Hematopoietic multipotent progenitor cell treated with erythropoietin and hydrocortisone succinate and interleukin-3 and kit ligand, for 4 days (in vitro differentiated cells): ENCODE data around the gene PTGES.
"Not testable (repeated sequence)": the region's sequence is repeated elsewhere in the genome, so short reads cannot be mapped to it uniquely, and the experiment has no call there.

ENCODE experiments used
- DNase-seq: peaks from one replicate; pipeline ENCODE4 v3.0.0-alpha.2; 2015

PTGES gene, protein sequence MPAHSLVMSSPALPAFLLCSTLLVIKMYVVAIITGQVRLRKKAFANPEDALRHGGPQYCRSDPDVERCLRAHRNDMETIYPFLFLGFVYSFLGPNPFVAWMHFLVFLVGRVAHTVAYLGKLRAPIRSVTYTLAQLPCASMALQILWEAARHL

DNA sequence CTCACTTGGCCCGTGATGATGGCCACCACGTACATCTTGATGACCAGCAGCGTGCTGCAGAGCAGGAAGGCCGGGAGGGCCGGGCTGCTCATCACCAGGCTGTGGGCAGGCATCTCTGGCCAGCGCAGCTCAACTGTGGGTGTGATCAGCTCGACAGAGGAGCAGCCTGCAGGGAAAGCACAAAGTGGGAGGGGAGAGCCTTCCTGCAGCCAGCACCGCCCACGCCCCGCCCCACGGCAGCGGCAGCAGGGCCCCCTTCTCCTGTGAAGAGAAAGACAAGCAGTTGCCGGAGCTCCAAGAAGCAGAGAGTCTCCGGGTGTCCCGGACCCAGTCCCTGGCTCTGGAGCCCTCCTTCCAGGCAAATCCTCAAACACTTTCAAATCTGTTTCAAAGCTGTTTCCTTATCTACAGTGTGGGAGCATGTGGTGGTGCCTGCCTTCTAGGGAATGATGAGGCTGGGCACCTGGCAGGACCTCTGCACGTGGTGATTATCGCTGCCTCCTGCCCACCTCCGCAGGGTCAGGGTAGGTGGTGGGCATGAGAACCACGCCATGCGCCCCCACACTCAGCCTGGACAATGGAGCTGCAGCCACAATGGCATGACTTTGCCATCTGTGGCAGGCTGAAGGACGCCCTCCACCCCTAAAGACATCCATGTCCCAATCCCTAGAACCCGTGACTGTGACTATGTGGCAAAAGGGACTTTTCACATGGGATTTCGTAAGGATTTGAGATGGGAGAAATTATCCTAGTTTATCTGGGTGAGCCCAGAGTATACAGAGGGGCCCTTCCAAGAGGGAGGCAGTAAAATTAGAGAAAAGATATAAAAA is at the start of gene PTGES:
TSS of gene PTGES (minus strand) at position 143 of the 830 bp plus-strand sequence. CDS start at position 113, 30 bp downstream.
- peak; percentile 75 for DNase-seq

DNA sequence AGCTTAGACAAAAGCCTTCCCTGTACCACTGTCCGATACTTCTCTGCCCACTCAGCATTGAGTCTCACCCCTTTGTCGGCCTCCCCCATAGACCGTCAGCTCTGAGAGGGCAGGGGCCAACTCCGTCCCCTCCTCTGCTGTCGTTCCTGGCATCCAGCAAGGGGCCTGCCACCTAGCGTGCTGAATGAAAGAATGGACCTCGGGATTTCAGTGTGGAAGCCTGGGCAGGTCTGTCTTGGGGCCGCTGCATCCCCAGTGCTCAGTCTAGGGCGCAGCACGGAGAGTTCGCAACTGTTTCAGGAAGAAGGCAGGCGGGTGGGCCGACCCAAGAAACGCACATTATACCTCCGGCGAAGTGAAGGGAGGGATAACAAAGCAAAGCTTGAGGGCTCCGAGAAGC is 48.7 kb upstream of the PTGES start:
- no peak for DNase-seq

DNA sequence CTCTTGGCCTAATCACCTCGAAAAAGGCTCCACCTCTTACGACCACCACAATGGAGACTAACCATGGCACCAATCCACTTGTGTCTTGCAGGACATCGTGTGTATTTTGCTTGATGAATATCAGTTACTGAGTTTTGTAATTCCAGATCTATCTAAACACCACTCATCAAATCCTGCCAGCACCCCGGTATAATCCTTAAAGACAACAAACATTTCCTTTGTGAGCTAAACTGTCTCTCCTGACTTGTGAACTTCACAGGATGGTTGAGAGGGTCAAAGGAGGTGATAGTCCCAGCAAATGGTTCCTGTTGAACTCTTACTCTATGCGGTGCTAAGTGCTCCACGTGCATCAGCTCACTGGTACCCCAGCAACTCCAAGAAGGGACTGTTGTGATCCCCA is 46.1 kb upstream of the PTGES start:
- no peak for DNase-seq

DNA sequence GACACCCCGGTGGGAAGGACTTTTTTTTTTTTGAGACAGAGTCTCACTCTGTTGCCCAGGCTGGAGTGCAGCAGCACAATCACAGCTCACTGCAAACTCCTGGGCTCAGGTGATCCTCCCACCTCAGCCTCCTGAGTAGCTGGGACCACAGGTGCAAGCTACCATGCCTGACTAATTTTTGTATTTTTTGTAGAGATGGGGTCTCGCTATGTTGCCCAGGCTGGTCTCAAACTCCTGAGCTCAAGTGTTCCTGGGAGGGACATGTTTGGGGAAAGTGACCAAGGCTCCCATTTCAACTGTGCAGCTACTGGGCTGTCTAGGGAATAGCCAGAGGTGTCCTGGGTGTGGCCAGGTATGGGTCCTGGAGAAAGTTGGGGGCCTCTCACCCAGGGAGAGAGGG is 43.2 kb upstream of the PTGES start:
- DNase-seq = not testable (repeated sequence)

DNA sequence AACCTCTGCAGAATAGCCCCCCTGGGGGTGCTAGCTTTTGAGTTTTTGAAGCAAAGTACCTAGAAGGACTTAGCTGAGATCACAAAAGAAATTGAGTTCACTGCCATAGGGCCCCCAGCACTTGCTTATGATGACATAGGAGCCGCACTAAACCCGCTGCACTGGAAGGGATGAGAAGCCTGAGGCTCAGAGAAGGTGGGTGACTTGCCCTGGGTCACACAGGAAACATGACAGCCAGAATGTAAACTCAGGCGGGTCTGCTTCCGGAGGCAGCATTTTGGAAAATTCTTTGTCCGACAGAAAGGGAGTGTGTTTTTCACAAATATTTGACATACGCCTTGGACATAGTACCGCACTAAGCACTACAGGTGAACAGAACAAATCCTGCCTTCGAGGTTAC is 41.7 kb upstream of the PTGES start:
- DNase-seq = no peak

DNA sequence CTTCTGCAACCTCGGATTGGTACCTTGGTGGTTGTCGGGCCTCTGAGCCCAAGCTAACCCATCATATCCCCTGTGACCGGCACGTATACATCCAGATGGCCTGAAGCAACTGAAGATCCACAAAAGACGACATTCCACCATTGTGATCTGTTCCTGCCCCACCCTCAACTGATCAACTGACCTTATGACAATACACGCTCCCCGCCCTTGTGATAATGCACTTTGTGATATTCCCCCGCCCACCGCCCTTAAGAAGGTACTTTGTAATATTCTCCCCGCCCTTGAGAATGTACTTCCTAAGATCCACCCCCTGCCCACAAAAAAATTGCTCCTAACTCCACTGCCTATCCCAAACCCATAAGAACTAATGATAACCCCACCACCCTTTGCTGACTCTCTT is 33.6 kb upstream of the PTGES start:
- DNase-seq = peak; percentile 29

DNA sequence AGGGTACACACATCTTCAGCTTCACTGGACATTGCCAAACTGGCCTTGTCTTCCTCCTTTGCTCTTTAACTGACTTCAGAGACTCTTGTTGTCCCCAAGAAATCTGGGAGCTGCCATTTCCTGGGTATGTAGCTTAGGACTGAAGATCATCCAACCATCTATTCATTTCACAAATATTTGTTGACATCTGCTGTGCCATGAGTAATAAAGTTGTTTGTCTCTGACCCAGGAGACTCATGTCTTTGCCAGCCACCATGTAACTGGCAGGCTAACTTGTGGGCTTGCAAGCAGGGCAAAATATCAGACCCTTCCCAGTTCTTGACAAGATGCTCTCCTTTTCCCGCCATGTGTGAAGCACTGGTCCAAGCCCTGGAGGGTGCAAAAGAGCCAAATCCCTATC is 33.0 kb upstream of the PTGES start:
- no peak for DNase-seq

DNA sequence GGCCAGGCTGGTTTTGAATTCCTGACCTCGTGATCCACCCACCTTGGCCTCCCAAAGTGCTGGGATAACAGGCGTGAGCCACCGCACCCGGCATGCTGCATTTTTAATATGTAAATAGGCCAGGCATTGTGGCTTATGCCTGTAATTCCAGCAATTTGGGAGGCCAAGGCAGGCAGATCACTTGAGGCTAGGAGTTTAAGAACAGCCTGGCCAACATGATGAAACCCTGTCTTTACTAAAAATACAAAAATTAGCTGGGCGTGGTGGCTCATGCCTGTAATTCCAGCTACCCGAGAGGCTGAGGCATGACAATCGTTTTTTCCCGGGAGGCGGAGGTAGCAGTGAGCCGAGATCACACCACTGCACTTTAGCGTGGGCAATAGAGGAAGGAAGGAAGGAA is 32.1 kb upstream of the PTGES start:
- DNase-seq = not testable (repeated sequence)

DNA sequence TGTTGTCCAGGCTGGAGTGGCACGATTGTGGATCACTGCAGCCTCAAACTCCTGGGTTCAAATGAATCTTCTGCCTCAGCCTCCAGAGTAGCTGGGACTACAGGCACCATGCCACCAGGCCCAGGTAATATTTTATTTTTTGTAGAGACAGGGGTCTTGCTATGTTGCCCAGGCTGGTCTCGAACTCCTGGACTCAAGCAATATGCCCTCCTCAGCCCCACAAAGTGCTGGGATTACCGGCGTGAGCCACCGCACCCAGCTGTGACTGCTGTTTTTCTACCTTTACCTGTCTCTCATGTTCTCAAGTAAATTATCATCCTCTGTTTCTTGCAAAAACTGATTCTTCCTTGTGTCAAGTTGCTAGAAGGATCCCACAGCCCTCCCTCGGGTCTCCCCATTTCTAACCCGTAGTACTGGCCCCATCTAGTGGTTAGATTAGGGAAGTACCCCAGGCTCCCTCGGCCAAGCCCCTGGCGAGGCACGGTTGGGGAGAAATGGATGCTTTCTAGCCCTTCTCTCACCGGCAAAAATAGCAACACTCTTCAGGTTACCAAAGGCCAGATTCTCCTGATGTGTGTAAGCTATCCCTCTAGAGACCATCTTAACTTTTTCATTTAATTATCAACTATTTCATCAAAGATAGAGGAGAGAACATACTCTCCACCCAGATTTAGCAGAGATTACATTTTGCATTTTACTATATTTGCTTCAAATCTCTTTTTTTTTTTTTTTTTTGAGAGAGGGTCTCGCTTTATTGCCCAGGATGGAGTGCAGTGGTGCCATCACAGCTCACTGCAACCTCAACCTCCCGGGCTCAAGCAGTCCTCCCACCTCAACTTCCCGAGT is 30.9 kb upstream of the PTGES start:
- peak; percentile 91 for DNase-seq

DNA sequence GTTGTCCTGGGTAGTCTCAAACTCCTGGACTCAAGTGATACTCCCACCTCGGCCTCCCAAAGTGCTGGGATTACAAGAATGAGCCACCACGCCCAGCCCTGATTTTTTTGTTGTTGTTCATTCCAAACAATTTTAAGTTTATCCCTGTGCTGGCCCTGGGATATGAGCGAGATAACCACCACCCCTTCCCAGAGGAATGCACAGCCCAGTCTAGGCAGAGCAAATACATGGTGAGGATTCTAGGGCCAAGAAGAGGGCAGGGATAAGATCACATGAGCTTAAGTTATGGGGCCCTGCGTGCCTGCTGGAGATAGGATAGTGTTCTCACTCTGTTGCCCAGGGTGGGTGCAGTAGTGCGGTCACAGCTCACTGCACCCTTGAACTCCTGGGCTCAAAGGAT is 29.1 kb upstream of the PTGES start:
- no peak for DNase-seq

DNA sequence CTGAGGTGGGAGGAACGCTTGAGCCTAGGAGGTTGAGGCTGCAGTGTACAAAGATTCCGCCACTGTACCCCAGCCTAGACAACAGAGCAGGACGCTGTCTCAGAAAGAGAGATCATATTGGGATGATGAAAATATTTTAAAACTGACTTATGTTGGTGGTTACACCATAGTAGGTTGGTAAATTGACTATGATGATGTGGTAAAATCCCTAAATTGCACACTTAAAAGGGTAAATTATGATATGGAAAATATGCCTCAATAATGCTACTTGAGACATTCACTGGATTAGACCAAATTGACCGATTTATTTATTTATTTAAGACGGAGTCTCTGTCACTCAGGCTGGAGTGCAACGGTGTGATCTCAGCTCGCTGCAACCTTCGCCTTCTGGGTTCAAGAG is 28.3 kb upstream of the PTGES start:
- no peak for DNase-seq

DNA sequence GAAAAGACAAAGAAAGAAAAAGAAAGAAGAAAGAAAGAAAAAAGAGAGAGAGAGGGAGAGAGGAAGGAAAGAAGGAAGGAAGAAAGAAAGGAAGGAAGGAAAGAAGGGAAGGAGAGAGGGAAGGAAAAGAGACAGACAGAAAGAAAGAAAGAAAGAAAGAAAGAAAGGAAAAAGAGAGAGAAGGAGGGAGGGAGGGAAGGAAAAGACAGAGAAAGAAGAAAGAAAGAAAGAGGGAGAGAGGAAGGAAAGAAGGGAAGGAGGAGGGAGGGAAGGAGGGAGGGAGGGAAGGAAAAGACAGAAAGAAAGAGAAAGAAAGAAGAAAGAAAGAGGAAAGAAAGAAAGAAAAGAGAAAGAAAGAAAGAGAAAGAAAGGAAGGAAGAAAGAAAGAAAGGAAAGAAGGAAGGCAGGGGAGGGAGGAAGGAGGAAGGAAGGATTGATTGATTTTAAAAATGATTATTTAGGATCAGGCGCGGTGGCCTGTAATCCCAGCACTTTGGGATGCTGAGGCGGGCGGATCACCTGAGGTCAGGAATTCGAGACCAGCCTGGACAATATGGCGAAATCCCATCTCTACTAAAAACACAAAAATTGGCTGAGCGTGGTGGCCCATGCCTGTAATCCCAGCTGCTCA is 26.8 kb upstream of the PTGES start:
- DNase-seq = no peak

DNA sequence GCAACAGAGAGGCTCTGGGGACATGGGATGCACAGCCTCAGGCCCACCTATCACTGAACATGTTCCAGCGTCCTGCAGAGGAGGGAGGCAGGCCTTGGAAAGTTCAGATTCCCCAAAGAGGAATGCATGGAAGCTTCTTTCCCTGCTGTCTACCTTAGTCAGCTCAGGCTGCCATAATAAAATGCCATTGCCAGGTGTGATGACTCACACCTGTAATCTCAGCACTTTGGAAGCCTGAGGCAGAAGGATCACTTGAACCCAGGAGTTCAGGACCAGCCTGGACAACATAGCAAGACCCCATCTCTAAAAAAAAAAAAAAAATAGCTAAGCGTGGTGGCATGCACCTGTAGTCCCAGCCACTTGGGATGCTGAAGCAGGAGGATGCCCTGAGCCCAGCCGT is 25.6 kb upstream of the PTGES start:
- DNase-seq = no peak

DNA sequence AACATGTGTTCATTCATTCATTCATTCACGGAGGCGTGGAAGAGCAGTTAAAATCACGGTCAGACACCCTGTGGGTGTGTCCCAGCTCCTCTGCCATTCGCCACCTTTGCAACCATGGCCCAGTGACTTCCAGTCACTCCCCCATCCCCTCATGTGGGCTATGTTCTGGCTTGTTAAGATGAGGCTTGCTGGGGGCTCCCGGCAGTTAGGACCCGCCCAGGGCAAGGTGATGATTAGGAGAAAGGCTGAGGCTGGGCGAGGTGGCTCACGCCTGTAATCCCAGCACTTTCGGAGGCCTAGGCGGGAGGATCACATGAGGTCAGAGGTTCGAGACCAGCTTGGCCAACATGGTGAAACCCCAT is 24.9 kb upstream of the PTGES start:
- DNase-seq = no peak

DNA sequence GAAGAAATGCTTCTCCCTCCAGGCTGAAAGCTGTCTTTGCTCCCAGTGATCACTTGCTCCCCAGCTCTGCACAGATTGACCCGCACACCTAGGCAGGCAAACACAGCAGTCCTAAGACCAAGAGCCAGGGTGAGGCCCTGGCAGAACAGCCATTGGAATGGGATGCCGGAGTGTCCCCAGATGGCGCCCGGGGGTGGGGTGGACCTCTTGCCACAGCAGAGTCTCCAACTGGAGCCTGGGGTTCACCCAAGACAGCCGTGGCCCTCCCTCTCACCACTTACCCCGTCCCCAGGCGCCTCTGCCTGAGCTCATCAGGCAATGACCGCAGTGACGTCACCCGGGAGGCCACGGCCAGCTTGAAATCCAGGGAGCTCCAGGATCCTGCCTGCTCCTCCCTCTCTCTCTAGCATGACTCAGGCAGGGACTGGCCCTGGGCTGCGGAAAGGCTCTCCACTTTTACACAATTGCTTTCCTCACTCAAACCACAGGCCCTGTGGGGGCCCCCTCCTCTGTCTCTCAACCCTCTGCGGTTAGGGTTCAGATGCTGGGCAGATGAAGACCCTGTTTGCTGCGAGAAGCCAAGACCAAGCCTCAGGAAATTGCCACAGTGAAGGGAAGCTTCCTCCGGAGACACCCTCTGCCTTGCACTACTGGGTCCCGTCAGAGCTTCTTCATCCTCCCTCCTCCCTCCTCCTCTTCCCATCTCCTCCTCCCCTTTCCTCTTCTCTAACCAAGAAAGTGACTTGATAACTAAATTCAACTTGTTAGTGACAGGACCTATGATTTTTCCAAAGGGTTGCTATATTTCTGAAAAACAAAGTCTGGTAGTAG is 24.3 kb upstream of the PTGES start:
- DNase-seq = peak; percentile 93

DNA sequence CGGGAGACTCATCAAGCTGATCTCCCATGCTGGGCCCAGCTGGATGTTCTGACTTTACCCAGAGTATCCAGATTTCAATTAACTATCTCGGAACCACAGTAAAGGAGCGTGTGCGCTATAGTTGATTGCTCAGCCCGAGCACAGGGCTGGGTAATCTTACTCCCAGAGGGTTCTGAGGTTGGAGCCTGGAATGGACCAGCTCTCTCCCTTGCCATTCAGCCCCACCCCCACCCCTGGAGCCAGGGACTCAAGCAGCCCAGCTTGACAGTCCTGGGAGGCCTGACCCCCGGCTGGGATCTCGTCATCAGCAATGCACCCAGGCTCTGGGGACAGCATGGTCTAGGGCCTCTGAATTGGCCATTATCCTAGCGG is 23.7 kb upstream of the PTGES start:
- no peak for DNase-seq

DNA sequence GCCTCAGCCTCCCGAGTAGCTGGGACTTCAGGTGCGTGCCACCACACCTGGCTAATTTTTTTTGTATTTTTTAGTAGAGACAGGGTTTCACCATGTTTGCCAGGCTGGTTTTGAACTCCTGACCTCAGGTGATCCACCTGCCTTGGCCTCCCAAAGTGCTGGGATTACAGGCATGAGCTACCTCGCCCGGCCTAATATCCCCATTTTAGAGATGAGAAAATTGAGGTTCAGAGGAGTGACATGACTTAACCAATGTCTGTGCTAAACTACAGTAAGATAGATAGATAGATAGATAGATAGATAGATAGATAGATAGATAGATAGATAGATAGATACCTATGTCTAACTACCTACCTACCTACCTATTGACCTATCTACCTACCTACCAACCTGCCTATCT is 23.3 kb upstream of the PTGES start:
- DNase-seq = not testable (repeated sequence)

DNA sequence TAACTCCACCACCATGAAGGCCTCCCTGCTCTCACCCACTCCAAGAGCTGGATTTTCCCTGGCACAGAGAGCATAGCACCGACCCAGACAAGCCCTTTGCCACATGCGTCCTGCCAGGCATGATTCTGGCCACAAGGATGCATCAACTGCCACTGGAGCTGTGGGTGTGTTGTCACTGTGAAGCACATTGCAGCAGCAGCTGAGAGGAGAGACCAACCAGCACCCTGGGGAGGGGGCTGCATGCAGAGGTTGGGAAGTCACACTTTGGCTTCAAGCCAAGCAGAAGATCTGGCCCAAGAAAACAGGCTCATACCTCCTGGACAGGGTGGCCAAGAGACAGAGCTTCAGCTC is 22.6 kb upstream of the PTGES start:
- DNase-seq = peak; percentile 22

DNA sequence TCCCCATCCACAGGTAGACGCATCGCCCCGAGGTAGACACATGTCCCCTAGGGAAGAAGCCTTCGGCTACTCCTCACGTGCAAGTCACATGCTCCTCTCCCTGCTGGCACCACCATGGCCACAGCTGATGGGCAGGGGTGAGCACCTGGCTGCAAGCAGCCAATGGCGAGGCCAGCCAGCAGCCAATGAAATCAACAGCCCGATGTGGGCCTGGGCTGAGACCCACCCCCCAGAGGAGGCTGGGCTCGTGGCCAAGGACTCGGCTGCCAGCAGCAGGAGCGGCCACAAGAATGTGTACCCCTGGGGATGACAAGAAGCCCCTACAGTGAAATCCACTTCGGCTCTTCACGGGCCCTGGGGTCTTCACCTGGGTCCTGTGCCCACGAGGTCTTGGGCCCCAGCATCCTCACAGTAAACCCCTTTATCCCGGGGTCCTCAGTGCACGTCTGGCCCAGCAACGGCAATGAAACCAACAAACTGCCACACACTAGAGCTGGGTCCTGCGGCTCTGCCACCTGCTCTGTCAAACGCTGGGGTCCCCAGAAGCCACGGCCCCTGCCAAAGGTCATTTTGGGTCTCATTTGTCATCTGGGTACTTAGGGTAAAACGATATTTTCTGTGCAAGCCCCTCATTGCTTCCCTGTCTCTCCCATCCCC is 22.1 kb upstream of the PTGES start:
- no peak for DNase-seq

DNA sequence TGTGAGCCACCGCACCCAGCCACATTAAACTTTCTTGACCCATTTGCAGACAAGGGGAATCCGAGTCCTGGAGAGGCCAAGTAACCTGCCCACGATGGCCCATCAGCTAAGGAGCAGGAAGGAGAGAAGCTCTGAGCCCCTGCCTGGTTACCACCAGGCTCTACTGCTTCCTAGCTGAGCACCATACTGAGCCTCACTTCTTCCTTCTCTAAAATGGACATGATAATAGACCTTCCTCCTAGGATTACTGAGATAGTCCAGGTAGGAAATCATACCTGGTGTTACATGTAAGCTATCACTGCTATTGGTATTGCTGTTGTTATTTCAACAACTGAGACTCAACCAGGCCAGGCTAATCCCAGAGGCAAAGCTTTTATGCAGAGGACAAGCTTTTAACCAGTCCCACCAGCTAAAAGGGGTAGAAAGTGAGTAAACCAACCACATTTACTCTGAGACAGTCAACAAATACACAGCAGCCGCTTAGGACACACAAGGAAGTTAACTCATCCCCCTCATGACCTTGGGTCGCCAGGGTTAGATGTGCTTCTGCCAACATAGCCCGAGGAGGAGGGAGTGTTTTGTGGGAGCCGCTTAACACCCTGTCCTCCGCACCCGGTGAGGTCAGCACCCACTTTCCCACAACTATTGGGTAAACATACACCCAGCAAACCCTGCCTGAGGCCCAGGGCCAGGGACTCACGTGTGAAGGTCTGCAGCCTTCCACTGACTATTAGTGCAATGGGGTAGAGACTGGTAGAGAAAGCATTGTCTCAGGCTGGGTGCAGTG is 20.6 kb upstream of the PTGES start:
- DNase-seq = peak; percentile 43

DNA sequence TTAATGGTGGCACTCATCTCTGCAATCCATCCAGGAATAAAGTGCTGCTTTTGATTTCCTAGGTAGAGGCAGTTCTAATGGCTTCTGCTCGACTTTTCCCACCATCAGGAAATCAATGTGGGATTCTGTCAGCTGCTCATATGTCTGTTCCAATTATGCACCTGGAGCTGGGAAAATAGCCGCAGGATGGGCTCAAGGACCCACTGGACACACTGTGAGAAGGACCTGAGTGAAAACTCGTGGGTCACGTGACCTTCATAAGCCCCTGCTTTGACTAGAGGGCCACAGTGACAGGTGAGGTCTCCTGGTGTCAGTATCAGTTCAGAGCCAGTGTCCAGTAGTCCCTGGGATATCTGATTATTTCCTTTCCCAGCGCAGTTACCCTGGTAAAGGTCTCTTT is 17.9 kb upstream of the PTGES start:
- no peak for DNase-seq
